Testis (tissue), 3 donors: ENCODE results near the gene SIK3. TPM values are rescaled to one million over a fixed set of nuclear protein-coding genes. Genes with fewer than 3 reads are reported as not detected.
"Not testable (repeated sequence)": the region's sequence is repeated elsewhere in the genome, so short reads cannot be mapped to it uniquely, and the experiment has no call there.

ENCODE experiments used
- DNase-seq: peaks from one replicate; pipeline ENCODE4 v3.0.0-alpha.2; 2019
- H3K27ac ChIP-seq, 2 donors: fragments of 200-600 bp; sonication (generic); one replicate each; pipeline ENCODE4 v1.5.1; 2019
- H3K27me3 ChIP-seq: fragments of 200-600 bp; sonication (generic); one replicate; pipeline ENCODE4 v1.5.1; 2019
- H3K36me3 ChIP-seq: fragments of 200-600 bp; sonication (generic); one replicate; pipeline ENCODE4 v1.5.1; 2017; ENCODE audit warnings: low read depth; ENCODE audit errors: missing control alignments
- H3K4me1 ChIP-seq: fragments of 200-600 bp; sonication (generic); one replicate; pipeline ENCODE4 v1.5.1; 2019
- H3K4me3 ChIP-seq, 2 donors: fragments of 200-600 bp; sonication (generic); one replicate each; pipeline ENCODE4 v1.5.1; 2017 to 2019
- H3K9me3 ChIP-seq: fragments of 200-600 bp; sonication (generic); one replicate; pipeline ENCODE4 v1.5.1; 2017
- POLR2A ChIP-seq: fragments of 450-650 bp; IDR thresholded peaks from one replicate; pipeline ENCODE4 v1.6.1; 2017; ENCODE audit warnings: antibody characterized with exemption, mild to moderate bottlenecking, moderate library complexity
- WGBS, 2 donors: methylation state at CpG; one replicate each; pipeline ENCODE4 v1.1.5; 2018; 5-methylcytosine and 5-hydroxymethylcytosine counted together
- intact Hi-C: fragments of 100-400 bp; cut with DNase I; formaldehyde crosslinking; loops from one replicate; pipeline ENCODE4 v1.15.1; 2023; ENCODE audit warnings: low total_unique reads
- polyA plus RNA-seq: library from polyadenylated mRNA; stranded (reverse); fragments of 350-450 nt; fragmentation: Illumina TruSeq; extraction: RNeasy Lipid Tissue Mini Kit (QIAGEN cat#74804); gene quantifications from one replicate; pipeline ENCODE4 v1.2.3, GENCODE V29; 2014; ENCODE audit warnings: low read depth, low replicate concordance; ENCODE audit not compliant: insufficient read depth
- total RNA-seq, 2 donors: library from RNA; depleted of rRNA; stranded (reverse); fragments of >200 nt; gene quantifications; one replicate each; pipeline ENCODE4 v1.2.3, GENCODE V29; 2016
- TF ChIP-seq, protein P1 (sequence below), 3 experiments: fragments of 450-650 bp in 2 of 3; fragments of 200-600 bp in 1 of 3; sonication (generic) in 1 of 3; IDR thresholded peaks; one replicate each; pipeline ENCODE4 v1.5.1; 2016 to 2019; ENCODE audit warnings: antibody characterized with exemption in 3 of 3, mild to moderate bottlenecking in 2 of 3, moderate library complexity in 1 of 3

The SIK3 gene
- total and polyA plus RNA-seq, 3 donors from 2014 or later, result 112 to 125 (median 123) TPM

DNA sequence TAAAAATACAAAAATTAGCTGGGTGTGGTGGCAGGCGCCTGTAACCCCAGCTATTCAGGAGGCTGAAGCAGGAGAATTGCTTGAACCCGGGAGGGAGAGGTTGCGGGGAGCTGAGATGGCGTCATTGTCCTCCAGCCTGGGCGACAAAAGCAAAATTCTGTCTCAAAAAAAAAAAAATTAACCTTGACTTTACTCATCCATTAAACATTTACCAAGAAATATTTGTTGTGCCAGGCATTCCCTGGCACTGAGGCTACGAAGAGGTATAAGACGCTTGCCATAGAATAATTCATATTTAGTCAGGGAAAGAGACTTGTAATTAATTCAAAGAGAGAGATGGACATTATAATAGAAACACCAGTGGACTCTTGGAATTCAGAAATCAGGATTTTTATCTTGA lies 32.7 kb upstream of the SIK3 start:
- Histone ChIP-seq H3K27ac (no peak overlapping the region), H3K4me1 (no peaks in the 10 kb centered on the region), H3K36me3 (no peaks in the 10 kb centered on the region), H3K4me3 (no peak overlapping the region), H3K9me3 (no peaks in the 10 kb centered on the region), H3K27me3 (no peaks in the 10 kb centered on the region)
- 88 to 91% methylated on average over 7 of the region's 7 CpGs for WGBS, 2 donors
- no peak for DNase-seq
- intact Hi-C loops, result no loop called here
- TF ChIP-seq, protein P1, sequence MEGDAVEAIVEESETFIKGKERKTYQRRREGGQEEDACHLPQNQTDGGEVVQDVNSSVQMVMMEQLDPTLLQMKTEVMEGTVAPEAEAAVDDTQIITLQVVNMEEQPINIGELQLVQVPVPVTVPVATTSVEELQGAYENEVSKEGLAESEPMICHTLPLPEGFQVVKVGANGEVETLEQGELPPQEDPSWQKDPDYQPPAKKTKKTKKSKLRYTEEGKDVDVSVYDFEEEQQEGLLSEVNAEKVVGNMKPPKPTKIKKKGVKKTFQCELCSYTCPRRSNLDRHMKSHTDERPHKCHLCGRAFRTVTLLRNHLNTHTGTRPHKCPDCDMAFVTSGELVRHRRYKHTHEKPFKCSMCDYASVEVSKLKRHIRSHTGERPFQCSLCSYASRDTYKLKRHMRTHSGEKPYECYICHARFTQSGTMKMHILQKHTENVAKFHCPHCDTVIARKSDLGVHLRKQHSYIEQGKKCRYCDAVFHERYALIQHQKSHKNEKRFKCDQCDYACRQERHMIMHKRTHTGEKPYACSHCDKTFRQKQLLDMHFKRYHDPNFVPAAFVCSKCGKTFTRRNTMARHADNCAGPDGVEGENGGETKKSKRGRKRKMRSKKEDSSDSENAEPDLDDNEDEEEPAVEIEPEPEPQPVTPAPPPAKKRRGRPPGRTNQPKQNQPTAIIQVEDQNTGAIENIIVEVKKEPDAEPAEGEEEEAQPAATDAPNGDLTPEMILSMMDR (IDR thresholded peaks at IDR 0.05), result no peak
- TF ChIP-seq POLR2A, result no peak

DNA sequence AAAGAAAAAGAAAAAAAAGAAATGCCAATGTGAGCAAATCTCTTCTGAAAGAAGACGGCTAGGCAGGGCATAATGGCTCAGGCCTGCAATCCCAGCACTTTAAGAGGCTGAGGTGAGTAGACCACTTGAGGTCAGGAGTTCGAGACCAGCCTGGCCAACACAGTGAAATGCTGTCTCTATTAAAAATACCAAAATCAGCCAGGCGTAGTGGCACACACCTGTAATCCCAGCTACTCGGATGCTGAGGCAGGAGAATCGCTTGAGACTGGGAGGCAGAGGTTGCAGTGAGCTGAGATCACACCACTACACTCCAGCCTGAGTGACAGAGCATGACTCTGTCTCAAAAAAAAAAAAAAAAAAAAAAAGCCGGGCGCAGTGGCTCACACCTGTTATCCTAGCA lies 32.2 kb upstream of the SIK3 start:
- H3K4me3 ChIP-seq, H3K4me1 ChIP-seq, DNase-seq, H3K27me3 ChIP-seq, H3K36me3 ChIP-seq, H3K9me3 ChIP-seq, H3K27ac ChIP-seq, intact Hi-C loops: not testable (repeated sequence)
- 86 to 94% methylated on average over 6 to 7 of the region's 7 CpGs for WGBS, 2 donors

DNA sequence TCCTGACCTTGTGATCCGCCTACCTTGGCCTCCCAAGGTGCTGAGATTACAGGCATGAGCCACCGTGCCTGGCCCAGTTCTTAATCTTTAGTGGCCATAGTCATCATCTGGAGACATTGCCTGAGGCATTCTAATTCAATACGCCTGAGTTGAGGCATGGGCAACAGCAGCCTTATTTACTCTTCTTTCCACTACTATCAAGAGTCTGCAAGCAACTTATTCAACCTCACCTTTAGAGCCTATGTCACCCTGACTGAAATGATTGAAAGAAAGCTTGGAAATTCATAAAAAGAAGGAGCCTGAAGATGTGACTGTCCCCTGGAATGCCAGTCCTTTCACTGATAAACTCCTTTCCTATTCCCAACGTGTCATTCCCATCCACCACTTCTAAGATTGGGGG lies 30.1 kb upstream of the SIK3 start:
- Histone ChIP-seq H3K27me3 (no peaks in the 10 kb centered on the region), H3K27ac (no peak overlapping the region), H3K9me3 (no peaks in the 10 kb centered on the region), H3K4me3 (no peak overlapping the region), H3K36me3 (no peaks in the 10 kb centered on the region), H3K4me1 (no peaks in the 10 kb centered on the region)
- no peak for TF ChIP-seq POLR2A
- TF ChIP-seq, protein P1 (IDR thresholded peaks at IDR 0.05), result no peak
- intact Hi-C loops, result no loop called here
- DNase-seq, result no peak
- WGBS, 2 donors, result 74 to 86% methylated on average over 4 of the region's 4 CpGs

DNA sequence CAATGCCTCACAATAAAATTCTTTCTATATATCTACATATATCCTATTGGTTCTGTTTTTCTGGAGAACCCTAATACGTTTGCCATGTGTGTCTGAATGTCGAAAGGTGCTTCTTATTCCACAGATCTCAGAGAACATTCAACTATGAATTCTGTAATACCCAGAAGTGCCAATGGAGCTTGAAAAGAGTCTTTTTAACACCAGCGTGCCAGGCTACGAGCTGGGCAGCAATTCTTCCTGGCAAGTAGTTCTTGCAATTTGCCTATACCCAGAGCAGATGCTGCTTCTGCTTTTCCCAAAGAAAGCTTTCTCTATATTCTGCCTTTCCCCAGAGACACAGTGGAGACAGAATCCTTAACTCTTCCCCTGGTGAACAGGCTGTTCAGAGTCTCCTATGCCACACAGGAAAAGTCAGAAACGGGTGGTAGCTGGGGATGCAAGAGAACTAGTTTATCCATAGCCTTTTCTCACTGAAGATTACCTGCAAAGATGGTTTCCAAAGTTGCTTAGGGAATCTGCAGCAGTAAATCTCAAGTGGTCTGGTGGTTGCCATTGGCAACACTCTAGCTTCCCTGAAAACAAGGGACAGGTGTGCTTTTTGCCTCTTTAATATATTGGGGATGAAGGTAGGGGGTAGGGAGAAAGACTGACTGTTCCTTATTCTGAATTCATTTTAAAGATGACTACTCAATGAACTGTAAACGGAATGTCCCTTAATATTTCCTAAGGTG lies 29.1 kb upstream of the SIK3 start:
- intact Hi-C loops, result no loop called here
- no peak for DNase-seq
- 73 to 80% methylated on average over 6 of the region's 6 CpGs for WGBS, 2 donors
- Histone ChIP-seq H3K9me3 (no peaks in the 10 kb centered on the region), H3K4me1 (no peaks in the 10 kb centered on the region), H3K27ac (no peak overlapping the region), H3K4me3 (no peak overlapping the region), H3K36me3 (no peaks in the 10 kb centered on the region), H3K27me3 (no peaks in the 10 kb centered on the region)
- TF ChIP-seq, protein P1 (IDR thresholded peaks at IDR 0.05), result no peak
- TF ChIP-seq POLR2A, result no peak

DNA sequence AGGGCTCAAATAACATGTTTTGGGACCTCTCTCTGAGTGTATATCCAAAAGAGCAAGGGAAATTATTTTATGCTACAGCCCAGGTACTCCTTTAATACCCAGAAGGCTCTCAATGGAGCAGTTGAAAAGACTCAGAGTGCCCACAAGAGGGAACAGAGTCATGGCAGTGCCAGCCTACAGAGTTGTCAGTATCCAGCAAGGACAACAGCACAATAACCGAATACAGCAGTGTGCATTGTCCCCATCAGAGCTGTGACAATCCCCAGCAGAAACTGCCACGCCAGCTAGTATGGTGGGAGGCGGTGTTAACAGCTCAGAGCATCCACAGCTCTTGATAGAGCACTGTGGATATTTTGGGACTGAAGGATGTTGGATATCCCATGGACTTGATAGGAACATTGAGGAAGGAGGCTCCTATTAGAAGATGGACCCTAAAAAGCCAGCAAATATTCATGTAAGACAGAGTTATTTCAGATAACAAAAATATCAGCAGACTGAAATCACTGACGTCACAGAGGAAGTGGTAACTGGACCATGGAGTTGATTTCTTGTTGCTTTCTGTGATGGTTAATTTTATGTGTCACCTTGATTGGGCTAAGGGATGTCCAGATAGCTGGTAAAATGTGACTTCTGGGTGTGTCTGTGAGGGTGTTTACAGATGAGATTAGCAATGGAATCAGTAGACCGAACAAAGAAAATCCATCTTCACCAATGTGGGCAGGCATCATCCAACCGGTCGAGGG lies 28.2 kb upstream of the SIK3 start:
- WGBS, 2 donors, result 80 to 89% methylated on average over 6 to 7 of the region's 7 CpGs
- no peak for DNase-seq
- Histone ChIP-seq H3K27ac (no peak overlapping the region), H3K4me3 (no peak overlapping the region), H3K36me3 (no peaks in the 10 kb centered on the region), H3K27me3 (no peaks in the 10 kb centered on the region), H3K9me3 (no peaks in the 10 kb centered on the region), H3K4me1 (no peaks in the 10 kb centered on the region)
- TF ChIP-seq POLR2A, result no peak
- TF ChIP-seq, protein P1 (IDR thresholded peaks at IDR 0.05), result no peak
- intact Hi-C loops, result no loop called here
